ENCODE results near the gene SLC46A2. TPM values are rescaled to one million over a fixed set of nuclear protein-coding genes. Genes with fewer than 3 reads are reported as not detected.

SLC46A2 gene
- total and polyA plus RNA-seq, 2 of the 8 experiments (the other 6 are each of a cell fraction or from before 2014, with no cell fraction given): 0.03 TPM; not detected in 1

DNA sequence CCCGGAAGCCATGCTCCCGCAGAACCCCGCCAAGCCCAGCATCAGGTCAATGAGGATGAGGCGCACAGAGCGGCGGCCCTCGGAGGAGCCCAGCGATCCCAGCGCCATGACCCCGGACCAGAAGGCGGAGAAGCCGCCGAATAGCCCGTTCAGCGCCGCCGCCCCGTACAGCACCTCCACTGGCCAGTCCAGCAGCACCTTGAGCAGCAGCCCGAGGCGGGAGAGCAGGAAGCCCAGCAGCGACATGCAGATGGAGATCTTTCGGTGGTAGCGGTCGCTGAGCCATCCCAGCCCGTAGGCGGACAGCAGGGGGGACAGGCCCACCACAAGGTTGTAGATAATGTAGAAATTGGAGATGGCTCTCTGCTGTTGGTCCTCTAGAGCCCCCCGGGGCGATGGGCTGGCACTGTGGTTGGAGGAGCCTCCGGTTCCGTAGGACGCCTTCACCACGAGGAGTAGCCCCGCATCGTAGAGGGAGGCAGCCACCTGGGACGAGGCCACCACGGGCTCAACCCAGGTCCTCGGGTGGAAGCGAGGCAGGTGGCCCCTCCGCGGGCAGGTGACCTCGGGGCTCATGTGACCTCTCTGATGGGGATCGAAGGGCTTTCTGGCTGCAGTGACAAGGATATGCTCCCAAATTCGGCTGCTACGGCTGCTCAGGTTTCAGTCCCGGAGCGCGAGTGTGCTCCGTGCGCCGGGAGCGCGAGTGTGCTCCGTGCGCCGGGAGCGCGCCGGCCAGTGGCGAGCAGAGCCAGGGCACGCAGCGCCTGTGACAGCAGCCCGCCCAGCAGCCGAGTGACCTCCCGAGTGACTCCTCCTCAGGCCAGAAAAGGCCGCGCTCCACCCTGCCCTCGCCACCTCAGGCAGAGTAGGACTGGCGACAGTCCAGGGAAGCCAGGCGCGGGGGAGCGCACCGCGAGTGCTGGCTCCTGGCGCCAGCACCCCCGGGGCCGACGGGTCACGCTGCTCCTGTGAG is at the start of gene SLC46A2 (continued):
- peak; percentile 77; the same call in 1 of the 2 replicates for TF ChIP-seq E2F6 (IDR thresholded peaks at IDR 0.05)
- peak; percentile 92 for TF ChIP-seq KDM4A (IDR thresholded peaks at IDR 0.05; ENCODE audit: low read depth, low read length, severe bottlenecking)
- TF ChIP-seq RBBP5 (IDR thresholded peaks at IDR 0.05; ENCODE audit: borderline replicate concordance, low read depth, low read length): no peak
- TF ChIP-seq GTF2F1 (IDR thresholded peaks at IDR 0.05; ENCODE audit: borderline replicate concordance, low read depth, low read length): no peak
- no peak for TF ChIP-seq SP1 (IDR thresholded peaks at IDR 0.05; ENCODE audit: low read depth, low read length)
- no peak for TF ChIP-seq NANOG (IDR thresholded peaks at IDR 0.05; ENCODE audit: insufficient read depth, low read depth, low read length, poor library complexity, severe bottlenecking)
- TF ChIP-seq POU5F1 (IDR thresholded peaks at IDR 0.05; ENCODE audit: low read depth, low read length): no peak
- no peak for TF ChIP-seq GABPA (IDR thresholded peaks at IDR 0.05; ENCODE audit: borderline replicate concordance, insufficient read depth, low read length)
- TF ChIP-seq TEAD4 (IDR thresholded peaks at IDR 0.05; ENCODE audit: low read depth, low read length): no peak
- TF ChIP-seq TCF12 (IDR thresholded peaks at IDR 0.05; ENCODE audit: low read depth, low read length): no peak
- TF ChIP-seq EGR1 (IDR thresholded peaks at IDR 0.05; ENCODE audit: borderline replicate concordance, low read depth, low read length): no peak
- peak; percentile 28 for TF ChIP-seq ASH2L (IDR thresholded peaks at IDR 0.05; ENCODE audit: low read length)
- peak; percentile 77 for TF ChIP-seq MAX (IDR thresholded peaks at IDR 0.05)
- TF ChIP-seq CBX8 (IDR thresholded peaks at IDR 0.05; ENCODE audit: borderline replicate concordance, low read depth, low read length): no peak
- TF ChIP-seq EP300 (IDR thresholded peaks at IDR 0.05; ENCODE audit: borderline replicate concordance in 1 of 2, low read depth in 2 of 2, low read length in 2 of 2): no peak
- no peak for TF ChIP-seq BRCA1 (IDR thresholded peaks at IDR 0.05; ENCODE audit: low read depth, low read length)
